GM12878 (cell line): ENCODE results near the gene RUBCNL. TPM values are rescaled to one million over a fixed set of nuclear protein-coding genes. Genes with fewer than 3 reads are reported as not detected.

Experiments used
- ATAC-seq: fragments of 200-7000 bp; cut with Tn5 transposase; 3 replicates; pipeline ENCODE4 v1.9.1; 2020; ENCODE audit warnings: mild to moderate bottlenecking, moderate library complexity
- BruUV-seq: library from RNA; stranded (reverse); fragments of 400-500 nt; replicated peaks from 2 replicates; lab custom pipeline; 2021; lab: Mats Ljungman, UMichigan
- CTCF ChIA-PET: fragments of 300-600 bp; sonication (Branson Sonifier 250); formaldehyde crosslinking; extraction: SDS; loops from one replicate; lab custom pipeline; 2021; ENCODE audit warnings: inconsistent platforms; lab: Yijun Ruan, JAX
- POLR2A ChIA-PET: fragments of 350-600 bp; formaldehyde crosslinking; extraction: SDS; loops from one replicate; lab custom pipeline; 2021; ENCODE audit warnings: inconsistent platforms; lab: Charles Lee
- RAD21 ChIA-PET: fragments of 300-600 bp; sonication (Branson Sonifier 250); formaldehyde crosslinking; loops from one replicate; lab custom pipeline; 2023; ENCODE audit warnings: antibody characterized with exemption; ENCODE audit not compliant: unreplicated experiment; lab: Charles Lee
- SMC1A ChIA-PET: fragments of 300-600 bp; sonication (Branson Sonifier 250); formaldehyde crosslinking; loops from one replicate; lab custom pipeline; 2023; ENCODE audit not compliant: unreplicated experiment, uncharacterized antibody; lab: Charles Lee
- DNase-seq: peaks from one replicate; pipeline ENCODE4 v3.0.0-alpha.2; 2011; ENCODE audit warnings: low read depth, low spot score
- FAIRE-seq: peaks from 3 replicates; lab custom pipeline; 2011; peaks lifted over from hg19 to GRCh38; lab: Jason Lieb, UNC
- H2AFZ ChIP-seq: 2 replicates; pipeline ENCODE4 v1.6.0; 2011; ENCODE audit warnings: low read depth, low read length, control low read depth; ENCODE audit not compliant: control insufficient read depth
- H3K27ac ChIP-seq: 2 replicates; pipeline ENCODE4 v1.5.1; 2011; ENCODE audit warnings: control low read depth; ENCODE audit not compliant: control insufficient read depth, insufficient read depth
- H3K27me3 ChIP-seq, 2 experiments: replicated peaks in 1 of 2; 2 replicates each; pipeline versions ENCODE4 v1.6.0 to v1.6.1; 2011; ENCODE audit warnings: low read length in 1 of 2; ENCODE audit not compliant: control insufficient read depth in 2 of 2, insufficient read depth in 2 of 2
- H3K36me3 ChIP-seq, 2 experiments: 2 replicates each; pipeline ENCODE4 v1.5.1; 2011; ENCODE audit warnings: low read length in 1 of 2; ENCODE audit not compliant: control insufficient read depth in 2 of 2, insufficient read depth in 2 of 2
- H3K4me1 ChIP-seq: 2 replicates; pipeline ENCODE4 v1.6.1; 2011; ENCODE audit warnings: mild to moderate bottlenecking, low read length, moderate library complexity, mixed read lengths; ENCODE audit not compliant: control insufficient read depth, insufficient read depth
- H3K4me2 ChIP-seq: 2 replicates; pipeline ENCODE4 v1.6.0; 2011; ENCODE audit warnings: control low read depth; ENCODE audit not compliant: control insufficient read depth, insufficient read depth
- H3K4me3 ChIP-seq: fragments of 200-600 bp; sonication (generic); 2 replicates; pipeline ENCODE4 v1.5.1; 2016
- H3K79me2 ChIP-seq: 2 replicates; pipeline ENCODE4 v1.6.0; 2011; ENCODE audit warnings: low read length; ENCODE audit not compliant: control insufficient read depth, insufficient read depth
- H3K9ac ChIP-seq: 2 replicates; pipeline ENCODE4 v1.8.0; 2011; ENCODE audit warnings: low read length, control low read depth, mixed read lengths; ENCODE audit not compliant: control insufficient read depth, insufficient read depth
- H3K9me3 ChIP-seq: replicated peaks from 3 replicates; pipeline ENCODE4 v1.5.1; 2011; ENCODE audit warnings: mild to moderate bottlenecking, low read length; ENCODE audit not compliant: control insufficient read depth, insufficient read depth
- H4K20me1 ChIP-seq: 2 replicates; pipeline ENCODE4 v1.6.0; 2011; ENCODE audit not compliant: control insufficient read depth, insufficient read depth
- ATF7 ChIP-seq: fragments of 450-650 bp; IDR thresholded peaks from 2 replicates; pipeline ENCODE4 v1.6.1; 2016; ENCODE audit warnings: low read depth, mild to moderate bottlenecking
- CREB1 ChIP-seq: IDR thresholded peaks from 2 replicates; pipeline ENCODE4 v1.6.1; 2012; ENCODE audit warnings: low read depth, mild to moderate bottlenecking, inconsistent platforms
- CREM ChIP-seq: IDR thresholded peaks from 2 replicates; pipeline ENCODE4 v1.6.1; 2014; ENCODE audit warnings: antibody characterized with exemption, low read depth
- DPF2 ChIP-seq: fragments of 450-650 bp; IDR thresholded peaks from 2 replicates; pipeline ENCODE4 v1.6.1; 2017; ENCODE audit warnings: mild to moderate bottlenecking
- EP300 ChIP-seq, 2 experiments: fragments of 150-350 bp in 1 of 2; IDR thresholded peaks; 2 replicates each; pipeline ENCODE4 v1.6.1; 2011 to 2012; ENCODE audit warnings: low read depth in 2 of 2, low read length in 2 of 2, borderline replicate concordance in 1 of 2, improper control_type of control experiment in 1 of 2, inconsistent platforms in 1 of 2; ENCODE audit not compliant: control insufficient read depth in 1 of 2
- ETV6 ChIP-seq, 2 experiments: fragments of 450-650 bp in 1 of 2; IDR thresholded peaks in 1 of 2; conservative IDR thresholded peaks in 1 of 2; 2 replicates each; pipeline ENCODE4 v1.6.1; 2014; ENCODE audit warnings: antibody characterized with exemption in 1 of 2, borderline replicate concordance in 1 of 2, low read depth in 1 of 2, mild to moderate bottlenecking in 1 of 2, moderate library complexity in 1 of 2
- FOXK2 ChIP-seq: fragments of 450-650 bp; IDR thresholded peaks from 2 replicates; pipeline ENCODE4 v1.6.1; 2017; ENCODE audit warnings: mild to moderate bottlenecking, moderate library complexity
- GABPA ChIP-seq: IDR thresholded peaks from 2 replicates; pipeline ENCODE4 v1.6.1; 2014; ENCODE audit warnings: antibody characterized with exemption, low read depth, mild to moderate bottlenecking, inconsistent platforms
- GATAD2B ChIP-seq: fragments of 450-650 bp; conservative IDR thresholded peaks from 2 replicates; pipeline ENCODE4 v1.6.1; 2017; ENCODE audit warnings: low read depth, mild to moderate bottlenecking, moderate library complexity
- IKZF2 ChIP-seq, 2 experiments: fragments of 450-650 bp; IDR thresholded peaks; 2 replicates each; pipeline ENCODE4 v1.6.1; 2017; ENCODE audit warnings: mild to moderate bottlenecking in 2 of 2, moderate library complexity in 2 of 2
- MEF2B ChIP-seq: fragments of 450-650 bp; IDR thresholded peaks from 2 replicates; pipeline ENCODE4 v1.6.1; 2018; ENCODE audit warnings: mild to moderate bottlenecking, moderate library complexity; ENCODE audit not compliant: partially characterized antibody, poor library complexity, severe bottlenecking
- MTA2 ChIP-seq: fragments of 450-650 bp; IDR thresholded peaks from 2 replicates; pipeline ENCODE4 v1.6.1; 2016; ENCODE audit warnings: low read depth, mild to moderate bottlenecking, moderate library complexity
- NBN ChIP-seq: fragments of 450-650 bp; IDR thresholded peaks from 2 replicates; pipeline ENCODE4 v1.6.1; 2016
- PKNOX1 ChIP-seq: fragments of 450-650 bp; IDR thresholded peaks from 2 replicates; pipeline ENCODE4 v1.6.1; 2016; ENCODE audit warnings: mild to moderate bottlenecking
- RUNX3 ChIP-seq: IDR thresholded peaks from 2 replicates; pipeline ENCODE4 v1.6.1; 2012; ENCODE audit warnings: low read length, inconsistent platforms
- SKIL ChIP-seq: fragments of 450-650 bp; IDR thresholded peaks from 2 replicates; pipeline ENCODE4 v1.6.1; 2017; ENCODE audit warnings: mild to moderate bottlenecking, low read depth, inconsistent platforms; ENCODE audit not compliant: poor library complexity, severe bottlenecking
- SPI1 ChIP-seq: IDR thresholded peaks from 2 replicates; pipeline ENCODE4 v1.6.1; 2011; ENCODE audit warnings: low read depth, mild to moderate bottlenecking, low read length, moderate library complexity, borderline replicate concordance; ENCODE audit not compliant: insufficient read depth
- STAT1 ChIP-seq: fragments of 450-650 bp; conservative IDR thresholded peaks from 2 replicates; pipeline ENCODE4 v1.6.1; 2014; ENCODE audit warnings: antibody characterized with exemption, mild to moderate bottlenecking
- ZNF24 ChIP-seq: fragments of 450-650 bp; IDR thresholded peaks from 2 replicates; pipeline ENCODE4 v1.6.1; 2017; ENCODE audit warnings: antibody characterized with exemption, mild to moderate bottlenecking
- WGBS: methylation state at CpG from one replicate; pipeline ENCODE4 v1.1.6; 2016; ENCODE audit warnings: low lambda C conversion rate; ENCODE audit not compliant: insufficient replicate concordance, insufficient coverage; ENCODE audit errors: missing lambda C conversion rate; 5-methylcytosine and 5-hydroxymethylcytosine counted together
- in situ Hi-C: fragments of 300-500 bp; cut with MboI; formaldehyde crosslinking; loops from 9 replicates; pipeline ENCODE4 v1.14.3; 2018; ENCODE audit warnings: mixed read lengths
- intact Hi-C: fragments of 100-400 bp; cut with micrococcal nuclease; formaldehyde crosslinking; loops from one replicate; pipeline ENCODE4 v1.14.2; 2022; ENCODE audit not compliant: unreplicated experiment
- polyA plus RNA-seq, 11 experiments: library from polyadenylated mRNA; depleted of rRNA in 4 of 11; unstranded in 6 of 11; stranded (reverse) in 5 of 11; fragments of >200 nt; fragmentation: Nextera tagmentation in 4 of 11; fragmentation: Illumina TruSeq in 1 of 11; extraction: Ambion mirVana in 4 of 11; extraction: Trizol in 1 of 11; gene quantifications; 1 replicate in 1 of 11; 2 replicates in 10 of 11; pipeline versions ENCODE4 v1.2.1 to v1.2.3, GENCODE V29; 2011 to 2016; ENCODE audit warnings: inconsistent platforms in 2 of 11, missing spikeins in 2 of 11, low read depth in 1 of 11
- total RNA-seq, 4 experiments: library from RNA; depleted of rRNA in 3 of 4; stranded (reverse); fragments of >200 nt in 3 of 4; fragmentation: Illumina TruSeq in 1 of 4; extraction: Trizol in 1 of 4; gene quantifications; 2 replicates each; pipeline versions ENCODE4 v1.2.1 to v1.2.3, GENCODE V29; 2013 to 2021

The RUBCNL gene
- total and polyA plus RNA-seq, 10 of the 15 experiments (the other 5 are each of a cell fraction or from before 2014, with no cell fraction given) = 0.71 to 51.9 (median 38.2) TPM

- FAIRE-seq (no peak), DNase-seq (no peak), ATAC-seq (peak; percentile 36)
- no peak overlapping the region for H2AFZ ChIP-seq
- H3K4me2 ChIP-seq = peak overlapping the region; percentile 46
- H3K27me3 ChIP-seq = no peaks in the 10 kb centered on the region
- POLR2A ChIA-PET = no interaction called here
- in situ Hi-C loops (no loop called here), intact Hi-C loops (no loop called here)
- peak overlapping the region; percentile 45 for H3K27ac ChIP-seq
- CTCF ChIA-PET = interaction anchor here (1.0 kb wide), 1 partner anchor 10 kb away, joined by 3 read pairs; no protein-coding TSS in a partner anchor
- TF ChIP-seq IKZF2 (IDR thresholded peaks at IDR 0.05) (peak; percentile 71 to 72; a peak in 3 of 4 replicates), GABPA (0 out of 2 replicates have a peak, but pooled peaks have one; percentile 50), MEF2B (no peak), FOXK2 (no peak), PKNOX1 (peak; percentile 41), ZNF24 (no peak), ETV6 (conservative IDR thresholded peaks at IDR 0.05 in 1 of 2, IDR thresholded peaks at IDR 0.05 in 1 of 2; ENCODE audit: borderline replicate concordance in 1 of 2, low read depth in 1 of 2) (peak in 1 of 2 experiments; percentile 77; a peak in 2 of 4 replicates), NBN (0 out of 2 replicates have a peak, but pooled peaks have one; percentile 35), SKIL (no peak), MTA2 (peak; percentile 71), ATF7 (peak; percentile 57; the same call in 1 of the 2 replicates), SPI1 (peak; percentile 50; the same call in 1 of the 2 replicates), EP300 (IDR thresholded peaks at IDR 0.05; ENCODE audit: borderline replicate concordance in 1 of 2, control insufficient read depth in 1 of 2, low read depth in 2 of 2, low read length in 2 of 2) (peak in 1 of 2 experiments; percentile 36; a peak in 1 of 4 replicates), DPF2 (0 out of 2 replicates have a peak, but pooled peaks have one; percentile 8), CREM (peak; percentile 71), RUNX3 (peak; percentile 58), STAT1 (no peak), GATAD2B (no peak), CREB1 (peak; percentile 87)
- no peak overlapping the region for H3K9ac ChIP-seq
- WGBS = 53% methylated on average over 2 of the region's 2 CpGs
- RAD21 ChIA-PET = interaction anchor here (1.0 to 11.6 kb wide), 3 partner anchors 9 to 15 kb away, joined by 3 to 100 read pairs (median 4); partner anchors contain the start of gene RUBCNL
- BruUV-seq = no TSS peak
- peaks cover 84% of the 10 kb centered on the region for H3K4me1 ChIP-seq
- peak overlapping the region; percentile 15; the same call in 1 of the 2 replicates for H3K4me3 ChIP-seq
- SMC1A ChIA-PET = interaction anchor here (1.4 to 7.8 kb wide), 3 partner anchors 10 to 206 kb away, joined by 3 to 81 read pairs (median 11); partner anchors contain the start of gene RUBCNL
- H3K36me3 ChIP-seq = peaks cover 0 to 12% of the 10 kb centered on the region in 2 experiments; a peak in 2 of 4 replicates
- no peaks in the 10 kb centered on the region for H4K20me1 ChIP-seq
- peaks cover 83% of the 10 kb centered on the region for H3K79me2 ChIP-seq
- no peaks in the 10 kb centered on the region; the same call in 2 of the 3 replicates for H3K9me3 ChIP-seq
These were observed 12.3 kb downstream of the RUBCNL start for GRCh38 chr13:46374710-46375109.
